ENCODE data around the gene EHBP1. TPM values are rescaled to one million over a fixed set of nuclear protein-coding genes. Genes with fewer than 3 reads are reported as not detected.

The EHBP1 gene
- total and polyA plus RNA-seq, 2 donors (not counting 1 experiment from before 2014, with no cell fraction given): 129 to 191 TPM

- no peak for DNase-seq (ENCODE audit: low read depth in 2 of 2)
- H3K27me3 ChIP-seq (ENCODE audit: control insufficient read depth, insufficient read depth, low read length): no peaks in the 10 kb centered on the region
- no peaks in the 10 kb centered on the region for H3K79me2 ChIP-seq (ENCODE audit: control insufficient read depth, insufficient read depth, low read length)
- no peaks in the 10 kb centered on the region for H3K4me1 ChIP-seq (ENCODE audit: control insufficient read depth, extremely low read depth, insufficient read depth, low read length)
- no peak overlapping the region for H3K27ac ChIP-seq (ENCODE audit: insufficient read depth, low read length)
- H3K4me2 ChIP-seq (ENCODE audit: extremely low read depth, insufficient read depth, low read length): no peak overlapping the region
- TF ChIP-seq CTCF (conservative IDR thresholded peaks at IDR 0.05 in 1 of 2, IDR thresholded peaks at IDR 0.05 in 1 of 2; ENCODE audit: low read depth in 1 of 2, low read length in 2 of 2) (no peak), EZH2 (IDR thresholded peaks at IDR 0.05; ENCODE audit: low read length, missing control alignments) (no peak)
- H3K36me3 ChIP-seq (ENCODE audit: control insufficient read depth, insufficient read depth, low read length): no peaks in the 10 kb centered on the region
- H4K20me1 ChIP-seq (ENCODE audit: control insufficient read depth, extremely low read depth, insufficient read depth, low read length): no peaks in the 10 kb centered on the region
- no peak overlapping the region for H3K9ac ChIP-seq (ENCODE audit: insufficient read depth, low read length)
- no peak overlapping the region for H2AFZ ChIP-seq (ENCODE audit: low read length)
- no peak overlapping the region for H3K4me3 ChIP-seq (replicated peaks in 1 of 4; ENCODE audit: control extremely low read depth in 1 of 4, insufficient read depth in 1 of 4, low read depth in 3 of 4, low read length in 4 of 4)
- no peaks in the 10 kb centered on the region for H3K9me3 ChIP-seq (ENCODE audit: control insufficient read depth, insufficient read depth, low read depth, low read length)
These were observed 139.0 kb downstream of the EHBP1 start for GRCh38 chr2:62844311-62845090.

GRCh38 chr2:62845256-62845655, 139.7 kb downstream of the EHBP1 start:
- H3K27ac ChIP-seq (ENCODE audit: insufficient read depth, low read length): no peak overlapping the region
- no peaks in the 10 kb centered on the region for H4K20me1 ChIP-seq (ENCODE audit: control insufficient read depth, extremely low read depth, insufficient read depth, low read length)
- no peaks in the 10 kb centered on the region for H3K9me3 ChIP-seq (ENCODE audit: control insufficient read depth, insufficient read depth, low read depth, low read length)
- H3K4me3 ChIP-seq (replicated peaks in 1 of 4; ENCODE audit: control extremely low read depth in 1 of 4, insufficient read depth in 1 of 4, low read depth in 3 of 4, low read length in 4 of 4): no peak overlapping the region
- H3K79me2 ChIP-seq (ENCODE audit: control insufficient read depth, insufficient read depth, low read length): no peaks in the 10 kb centered on the region
- no peaks in the 10 kb centered on the region for H3K27me3 ChIP-seq (ENCODE audit: control insufficient read depth, insufficient read depth, low read length)
- no peak overlapping the region for H3K4me2 ChIP-seq (ENCODE audit: extremely low read depth, insufficient read depth, low read length)
- no peak for DNase-seq (ENCODE audit: low read depth in 2 of 2)
- no peaks in the 10 kb centered on the region for H3K36me3 ChIP-seq (ENCODE audit: control insufficient read depth, insufficient read depth, low read length)
- H2AFZ ChIP-seq (ENCODE audit: low read length): no peak overlapping the region
- TF ChIP-seq EZH2 (IDR thresholded peaks at IDR 0.05; ENCODE audit: low read length, missing control alignments) (no peak), CTCF (conservative IDR thresholded peaks at IDR 0.05 in 1 of 2, IDR thresholded peaks at IDR 0.05 in 1 of 2; ENCODE audit: low read depth in 1 of 2, low read length in 2 of 2) (no peak)
- H3K4me1 ChIP-seq (ENCODE audit: control insufficient read depth, extremely low read depth, insufficient read depth, low read length): no peaks in the 10 kb centered on the region
- H3K9ac ChIP-seq (ENCODE audit: insufficient read depth, low read length): no peak overlapping the region

- H3K27me3 ChIP-seq (ENCODE audit: control insufficient read depth, insufficient read depth, low read length): no peaks in the 10 kb centered on the region
- H3K4me3 ChIP-seq (replicated peaks in 1 of 4; ENCODE audit: control extremely low read depth in 1 of 4, insufficient read depth in 1 of 4, low read depth in 3 of 4, low read length in 4 of 4): no peak overlapping the region
- no peaks in the 10 kb centered on the region for H3K9me3 ChIP-seq (ENCODE audit: control insufficient read depth, insufficient read depth, low read depth, low read length)
- H3K36me3 ChIP-seq (ENCODE audit: control insufficient read depth, insufficient read depth, low read length): peaks cover 9% of the 10 kb centered on the region
- no peak for DNase-seq (ENCODE audit: low read depth in 2 of 2)
- H3K79me2 ChIP-seq (ENCODE audit: control insufficient read depth, insufficient read depth, low read length): no peaks in the 10 kb centered on the region
- no peak overlapping the region for H2AFZ ChIP-seq (ENCODE audit: low read length)
- no peak overlapping the region for H3K4me2 ChIP-seq (ENCODE audit: extremely low read depth, insufficient read depth, low read length)
- no peak overlapping the region for H3K27ac ChIP-seq (ENCODE audit: insufficient read depth, low read length)
- no peaks in the 10 kb centered on the region for H4K20me1 ChIP-seq (ENCODE audit: control insufficient read depth, extremely low read depth, insufficient read depth, low read length)
- H3K4me1 ChIP-seq (ENCODE audit: control insufficient read depth, extremely low read depth, insufficient read depth, low read length): no peaks in the 10 kb centered on the region
- TF ChIP-seq EZH2 (IDR thresholded peaks at IDR 0.05; ENCODE audit: low read length, missing control alignments) (no peak), CTCF (conservative IDR thresholded peaks at IDR 0.05 in 1 of 2, IDR thresholded peaks at IDR 0.05 in 1 of 2; ENCODE audit: low read depth in 1 of 2, low read length in 2 of 2) (no peak)
- H3K9ac ChIP-seq (ENCODE audit: insufficient read depth, low read length): no peak overlapping the region
These were observed 146.7 kb downstream of the EHBP1 start for GRCh38 chr2:62852254-62852653.

All from fibroblast of lung (primary cell).